GM21825 (cell line): ENCODE measurements around the gene SCAI.
A peak's percentile ranks its signal among the peaks of the same experiment; 100 is the strongest.
"Not testable (repeated sequence)": the region's sequence is repeated elsewhere in the genome, so short reads cannot be mapped to it uniquely, and the experiment has no call there.

Source experiments
- ATAC-seq: cut with Tn5 transposase; IDR thresholded peaks from one replicate; pipeline ENCODE4 v1.9.1; 2021; ENCODE audit warnings: mild to moderate bottlenecking, moderate library complexity; ENCODE audit not compliant: unreplicated experiment

The SCAI gene

GRCh38 chr9:124950050-124950718, 193.1 kb downstream of the SCAI start:
- ATAC-seq = no peak

GRCh38 chr9:124949387-124949786, 193.9 kb downstream of the SCAI start:
- ATAC-seq = no peak

- ATAC-seq = no peak
Observed at GRCh38 chr9:124947727-124948391, 195.5 kb downstream of the SCAI start.

GRCh38 chr9:124946167-124946566, 197.2 kb downstream of the SCAI start:
- no peak for ATAC-seq

GRCh38 chr9:124941679-124942561, 201.4 kb downstream of the SCAI start:
- peak; percentile 18 for ATAC-seq

GRCh38 chr9:124940894-124941678, 202.2 kb downstream of the SCAI start, which contains the start of gene GOLGA1:
TSS of gene GOLGA1 (minus strand) at chr9:124941083. CDS start at chr9:124938711, 2,372 bp downstream.
- peak; percentile 83 for ATAC-seq

GRCh38 chr9:124940521-124940893, 202.8 kb downstream of the SCAI start:
- ATAC-seq = peak; percentile 41

- ATAC-seq = no peak
Observed at GRCh38 chr9:124939944-124940343, 203.4 kb downstream of the SCAI start.

GRCh38 chr9:124934290-124934689, 209.0 kb downstream of the SCAI start:
- no peak for ATAC-seq

- no peak for ATAC-seq
Observed at GRCh38 chr9:124932333-124932732, 211.0 kb downstream of the SCAI start.

- no peak for ATAC-seq
Observed at GRCh38 chr9:124929464-124929863, 213.9 kb downstream of the SCAI start.

- no peak for ATAC-seq
Observed at GRCh38 chr9:124928116-124928515, 215.2 kb downstream of the SCAI start.

- not testable (repeated sequence) for ATAC-seq
Observed at GRCh38 chr9:124920394-124920793, 222.9 kb downstream of the SCAI start.

- ATAC-seq = no peak
Observed at GRCh38 chr9:124914753-124915405, 228.4 kb downstream of the SCAI start.

GRCh38 chr9:124913378-124913777, 229.9 kb downstream of the SCAI start:
- no peak for ATAC-seq

- ATAC-seq = no peak
Observed at GRCh38 chr9:124911766-124912165, 231.6 kb downstream of the SCAI start.

GRCh38 chr9:124908098-124908497, 235.2 kb downstream of the SCAI start:
- ATAC-seq = no peak

GRCh38 chr9:124906966-124907365, 236.4 kb downstream of the SCAI start:
- ATAC-seq = no peak

- no peak for ATAC-seq
Observed at GRCh38 chr9:124899845-124900244, 243.5 kb downstream of the SCAI start.
